T-helper 1 cell treated with Interleukin-12 subunit alpha and Interleukin-12 subunit beta and Interleukin-4 antibody, amounts not matched to agents 30 μg/mL and 1 μg/mL, for 36 hours (primary cell): Measurements from ENCODE around the gene RCAN1.
"Not testable (repeated sequence)": the region's sequence is repeated elsewhere in the genome, so short reads cannot be mapped to it uniquely, and the experiment has no call there.

Experiments
- H3K27ac Mint-ChIP-seq: one replicate; pipeline ENCODE4 v1.8.0; 2021; ENCODE audit warnings: mild to moderate bottlenecking, mixed read lengths
- H3K27me3 Mint-ChIP-seq: one replicate; pipeline ENCODE4 v1.8.0; 2021; ENCODE audit warnings: low read depth, mixed read lengths
- H3K36me3 Mint-ChIP-seq: one replicate; pipeline ENCODE4 v1.8.0; 2021; ENCODE audit warnings: low read depth, mixed read lengths
- H3K4me1 Mint-ChIP-seq: one replicate; pipeline ENCODE4 v1.8.0; 2021; ENCODE audit warnings: low read depth, mixed read lengths
- H3K4me3 Mint-ChIP-seq: one replicate; pipeline ENCODE4 v1.8.0; 2021; ENCODE audit warnings: mild to moderate bottlenecking, moderate library complexity, mixed read lengths
- H3K9me3 Mint-ChIP-seq: one replicate; pipeline ENCODE4 v1.8.0; 2021; ENCODE audit warnings: mixed read lengths

The RCAN1 gene

GRCh38 chr21:34554670-34555069 lies 60.2 kb downstream of the RCAN1 start:
- not testable (repeated sequence) for H3K27ac Mint-ChIP-seq, H3K4me3 Mint-ChIP-seq, H3K4me1 Mint-ChIP-seq, H3K36me3 Mint-ChIP-seq, H3K27me3 Mint-ChIP-seq
- H3K9me3 Mint-ChIP-seq = peaks cover 19% of the 10 kb centered on the region

- H3K36me3 Mint-ChIP-seq = peaks cover 1% of the 10 kb centered on the region
- H3K9me3 Mint-ChIP-seq = peaks cover 19% of the 10 kb centered on the region
- H3K27ac Mint-ChIP-seq = no peak overlapping the region
- no peak overlapping the region for H3K4me3 Mint-ChIP-seq
- no peaks in the 10 kb centered on the region for H3K4me1 Mint-ChIP-seq
- no peaks in the 10 kb centered on the region for H3K27me3 Mint-ChIP-seq
Measured at GRCh38 chr21:34554227-34554626, 60.7 kb downstream of the RCAN1 start.

- Mint-ChIP-seq H3K4me1 (no peaks in the 10 kb centered on the region), H3K27ac (no peak overlapping the region), H3K36me3 (peaks cover 1% of the 10 kb centered on the region), H3K4me3 (no peak overlapping the region), H3K27me3 (no peaks in the 10 kb centered on the region), H3K9me3 (peaks cover 19% of the 10 kb centered on the region)
Measured at GRCh38 chr21:34553151-34553952, 61.6 kb downstream of the RCAN1 start.

- peaks cover 1% of the 10 kb centered on the region for H3K36me3 Mint-ChIP-seq
- no peaks in the 10 kb centered on the region for H3K27me3 Mint-ChIP-seq
- no peaks in the 10 kb centered on the region for H3K4me1 Mint-ChIP-seq
- H3K9me3 Mint-ChIP-seq = peaks cover 19% of the 10 kb centered on the region
- no peak overlapping the region for H3K4me3 Mint-ChIP-seq
- H3K27ac Mint-ChIP-seq = no peak overlapping the region
Measured at GRCh38 chr21:34552360-34553098, 62.4 kb downstream of the RCAN1 start.

GRCh38 chr21:34550182-34550799 lies 64.6 kb downstream of the RCAN1 start:
- peaks cover 8% of the 10 kb centered on the region for H3K4me1 Mint-ChIP-seq

GRCh38 chr21:34548781-34549376 lies 66.0 kb downstream of the RCAN1 start:
- H3K9me3 Mint-ChIP-seq = peaks cover 6% of the 10 kb centered on the region

More at GRCh38 chr21:34550182-34550799, 64.6 kb downstream of the RCAN1 start:
- Mint-ChIP-seq H3K36me3 (peaks cover 1% of the 10 kb centered on the region), H3K27ac (no peak overlapping the region), H3K27me3 (no peaks in the 10 kb centered on the region), H3K9me3 (peaks cover 19% of the 10 kb centered on the region), H3K4me3 (no peak overlapping the region)

GRCh38 chr21:34546542-34546941 lies 68.4 kb downstream of the RCAN1 start:
- H3K9me3 Mint-ChIP-seq = peaks cover under 1% of the 10 kb centered on the region
- no peaks in the 10 kb centered on the region for H3K27me3 Mint-ChIP-seq
- peaks cover 12% of the 10 kb centered on the region for H3K4me1 Mint-ChIP-seq
- no peak overlapping the region for H3K27ac Mint-ChIP-seq
- H3K4me3 Mint-ChIP-seq = no peak overlapping the region
- H3K36me3 Mint-ChIP-seq = peaks cover 2% of the 10 kb centered on the region

More at GRCh38 chr21:34548781-34549376, 66.0 kb downstream of the RCAN1 start:
- no peaks in the 10 kb centered on the region for H3K27me3 Mint-ChIP-seq
- no peak overlapping the region for H3K27ac Mint-ChIP-seq
- H3K4me1 Mint-ChIP-seq = peaks cover 12% of the 10 kb centered on the region
- peaks cover 2% of the 10 kb centered on the region for H3K36me3 Mint-ChIP-seq
- H3K4me3 Mint-ChIP-seq = no peak overlapping the region

- no peaks in the 10 kb centered on the region for H3K27me3 Mint-ChIP-seq
- no peak overlapping the region for H3K27ac Mint-ChIP-seq
- H3K4me1 Mint-ChIP-seq = peaks cover 12% of the 10 kb centered on the region
- no peaks in the 10 kb centered on the region for H3K9me3 Mint-ChIP-seq
- H3K4me3 Mint-ChIP-seq = no peak overlapping the region
- H3K36me3 Mint-ChIP-seq = peaks cover 2% of the 10 kb centered on the region
Measured at GRCh38 chr21:34545079-34545884, 69.6 kb downstream of the RCAN1 start.

- no peaks in the 10 kb centered on the region for H3K9me3 Mint-ChIP-seq
- peaks cover 2% of the 10 kb centered on the region for H3K36me3 Mint-ChIP-seq
- no peak overlapping the region for H3K4me3 Mint-ChIP-seq
- H3K27me3 Mint-ChIP-seq = no peaks in the 10 kb centered on the region
- H3K4me1 Mint-ChIP-seq = peaks cover 12% of the 10 kb centered on the region
- no peak overlapping the region for H3K27ac Mint-ChIP-seq
Measured at GRCh38 chr21:34544032-34544496, 70.8 kb downstream of the RCAN1 start.

- H3K4me1 Mint-ChIP-seq = peaks cover 12% of the 10 kb centered on the region
- no peak overlapping the region for H3K27ac Mint-ChIP-seq
Measured at GRCh38 chr21:34543017-34543416, 71.9 kb downstream of the RCAN1 start.

GRCh38 chr21:34540206-34540605 lies 74.7 kb downstream of the RCAN1 start:
- H3K36me3 Mint-ChIP-seq = peaks cover 2% of the 10 kb centered on the region
- no peak overlapping the region for H3K27ac Mint-ChIP-seq
- H3K4me1 Mint-ChIP-seq = peaks cover 3% of the 10 kb centered on the region
- H3K4me3 Mint-ChIP-seq = no peak overlapping the region
- no peaks in the 10 kb centered on the region for H3K9me3 Mint-ChIP-seq
- no peaks in the 10 kb centered on the region for H3K27me3 Mint-ChIP-seq

More at GRCh38 chr21:34543017-34543416, 71.9 kb downstream of the RCAN1 start:
- Mint-ChIP-seq H3K27me3 (no peaks in the 10 kb centered on the region), H3K36me3 (peaks cover 2% of the 10 kb centered on the region), H3K9me3 (no peaks in the 10 kb centered on the region), H3K4me3 (no peak overlapping the region)

- H3K36me3 Mint-ChIP-seq = no peaks in the 10 kb centered on the region
- H3K27ac Mint-ChIP-seq = no peak overlapping the region
- peaks cover 2% of the 10 kb centered on the region for H3K4me1 Mint-ChIP-seq
- no peaks in the 10 kb centered on the region for H3K27me3 Mint-ChIP-seq
- H3K4me3 Mint-ChIP-seq = no peak overlapping the region
- H3K9me3 Mint-ChIP-seq = no peaks in the 10 kb centered on the region
Measured at GRCh38 chr21:34537838-34538237, 77.1 kb downstream of the RCAN1 start.

- no peak overlapping the region for H3K27ac Mint-ChIP-seq
- H3K4me1 Mint-ChIP-seq = peaks cover 2% of the 10 kb centered on the region
- H3K36me3 Mint-ChIP-seq = no peaks in the 10 kb centered on the region
- H3K9me3 Mint-ChIP-seq = no peaks in the 10 kb centered on the region
- H3K4me3 Mint-ChIP-seq = no peak overlapping the region
- H3K27me3 Mint-ChIP-seq = no peaks in the 10 kb centered on the region
Measured at GRCh38 chr21:34536820-34537219, 78.1 kb downstream of the RCAN1 start.

GRCh38 chr21:34536311-34536710 lies 78.6 kb downstream of the RCAN1 start:
- Mint-ChIP-seq H3K4me1 (peaks cover 2% of the 10 kb centered on the region), H3K36me3 (no peaks in the 10 kb centered on the region), H3K4me3 (no peak overlapping the region), H3K27me3 (peaks cover 1% of the 10 kb centered on the region), H3K27ac (no peak overlapping the region), H3K9me3 (no peaks in the 10 kb centered on the region)
